Endothelial cell of umbilical vein (primary cell): ENCODE data around the gene FADS2. TPM values are rescaled to one million over a fixed set of nuclear protein-coding genes. Genes with fewer than 3 reads are reported as not detected.

Experiments used
- BruUV-seq: library from RNA; stranded (reverse); fragments of 400-500 nt; replicated peaks from 2 replicates; lab custom pipeline; 2021; lab: Mats Ljungman, UMichigan
- CTCF ChIA-PET: fragments of 300-600, 350-600 bp; sonication (Branson Sonifier 250); formaldehyde crosslinking; loops from one replicate; lab custom pipeline; 2021; ENCODE audit warnings: antibody characterized with exemption, inconsistent platforms; lab: Charles Lee
- POLR2A ChIA-PET: fragments of 300-600, 350-600 bp; sonication (Branson Sonifier 250); formaldehyde crosslinking; loops from one replicate; lab custom pipeline; 2021; ENCODE audit warnings: antibody characterized with exemption, inconsistent platforms; lab: Charles Lee
- DNase-seq: peaks from one replicate; pipeline ENCODE4 v3.0.0-alpha.2; 2011; ENCODE audit warnings: low read depth, low spot score
- FAIRE-seq: peaks from 2 replicates; lab custom pipeline; 2011; peaks lifted over from hg19 to GRCh38; lab: Jason Lieb, UNC
- H2AFZ ChIP-seq: 2 replicates; pipeline ENCODE4 v1.6.0; 2012; ENCODE audit warnings: low read depth, low read length, control low read depth, inconsistent platforms
- H3K27ac ChIP-seq: 2 replicates; pipeline ENCODE4 v1.5.1; 2011; ENCODE audit warnings: low read depth, mild to moderate bottlenecking, control low read depth, low read length, moderate library complexity; ENCODE audit not compliant: insufficient read depth
- H3K27me3 ChIP-seq, 2 experiments: 2 replicates each; pipeline versions ENCODE4 v1.6.0 to v1.6.1; 2011; ENCODE audit warnings: low read length in 2 of 2, mixed read lengths in 1 of 2; ENCODE audit not compliant: control insufficient read depth in 2 of 2, insufficient read depth in 2 of 2
- H3K36me3 ChIP-seq, 2 experiments: 2 replicates in 1 of 2; 3 replicates in 1 of 2; pipeline ENCODE4 v1.5.1; 2011; ENCODE audit warnings: low read length in 2 of 2, mild to moderate bottlenecking in 1 of 2, moderate library complexity in 1 of 2; ENCODE audit not compliant: control insufficient read depth in 2 of 2, insufficient read depth in 2 of 2; ENCODE audit errors: extremely low read depth in 1 of 2
- H3K4me1 ChIP-seq: 3 replicates; pipeline ENCODE4 v1.5.1; 2011; ENCODE audit warnings: mild to moderate bottlenecking, low read length; ENCODE audit not compliant: control insufficient read depth, insufficient read depth; ENCODE audit errors: extremely low read depth
- H3K4me2 ChIP-seq: 2 replicates; pipeline ENCODE4 v1.6.1; 2011; ENCODE audit warnings: low read length, control low read depth, mixed read lengths; ENCODE audit not compliant: insufficient read depth
- H3K4me3 ChIP-seq, 3 experiments: fragments of 200-600 bp in 1 of 3; sonication (generic), shearing (Covaris generic) in 1 of 3; replicated peaks in 1 of 3; 2 replicates each; pipeline ENCODE4 v1.5.1; 2011 to 2016; ENCODE audit warnings: control low read depth in 3 of 3, low read length in 3 of 3, mild to moderate bottlenecking in 2 of 3, inconsistent platforms in 1 of 3, low read depth in 1 of 3, moderate library complexity in 1 of 3; ENCODE audit not compliant: insufficient read depth in 1 of 3
- H3K79me2 ChIP-seq: 2 replicates; pipeline ENCODE4 v1.6.0; 2012; ENCODE audit warnings: low read length, inconsistent platforms; ENCODE audit not compliant: control insufficient read depth, insufficient read depth
- H3K9ac ChIP-seq: replicated peaks from 2 replicates; pipeline ENCODE3; 2011; ENCODE audit warnings: low read length, control low read depth; ENCODE audit not compliant: insufficient read depth; ENCODE audit errors: extremely low read depth
- H3K9me1 ChIP-seq: replicated peaks from 3 replicates; pipeline ENCODE4 v1.6.0; 2011; ENCODE audit warnings: mild to moderate bottlenecking, low read length; ENCODE audit not compliant: control insufficient read depth, insufficient read depth; ENCODE audit errors: extremely low read depth
- H3K9me3 ChIP-seq: replicated peaks from 2 replicates; pipeline ENCODE4 v1.5.1; 2012; ENCODE audit warnings: low read length, inconsistent platforms; ENCODE audit not compliant: control insufficient read depth, insufficient read depth
- H4K20me1 ChIP-seq: replicated peaks from 2 replicates; pipeline ENCODE3; 2011; ENCODE audit warnings: mild to moderate bottlenecking, low read length; ENCODE audit not compliant: control insufficient read depth, insufficient read depth; ENCODE audit errors: extremely low read depth
- JUN ChIP-seq: IDR thresholded peaks from 2 replicates; pipeline ENCODE4 v1.6.1; 2011; ENCODE audit warnings: borderline replicate concordance, low read depth; ENCODE audit not compliant: insufficient read length, insufficient read depth
- MYC ChIP-seq: IDR thresholded peaks from one replicate; pipeline ENCODE4 v1.6.1; 2011; ENCODE audit warnings: mild to moderate bottlenecking, low read depth, low read length
- POLR2A ChIP-seq: IDR thresholded peaks from 2 replicates; pipeline ENCODE4 v1.6.1; 2012; ENCODE audit warnings: low read depth, mild to moderate bottlenecking, control low read depth, low read length
- dilution Hi-C: fragments of 300-500 bp; cut with MboI; formaldehyde crosslinking; loops from one replicate; pipeline ENCODE4 v1.15.0; 2019; ENCODE audit warnings: low sequenced_read_pairs; ENCODE audit not compliant: extremely low pct_ligation_motif_present
- intact Hi-C: fragments of 100-400 bp; cut with micrococcal nuclease; formaldehyde crosslinking; loops from one replicate; pipeline ENCODE4 v1.10.0; 2022
- polyA plus RNA-seq, 4 experiments: library from polyadenylated mRNA; depleted of rRNA in 3 of 4; stranded (reverse) in 3 of 4; unstranded in 1 of 4; fragments of >200 nt; gene quantifications; 2 replicates each; pipeline versions ENCODE4 v1.2.1 to v1.2.3, GENCODE V29; 2011 to 2012; ENCODE audit warnings: missing spikeins in 1 of 4
- total RNA-seq: library from RNA; stranded (reverse); gene quantifications from 2 replicates; pipeline ENCODE4 v1.2.3, GENCODE V29; 2021
- TF ChIP-seq, protein P1 (sequence below), 2 donors: IDR thresholded peaks; 1 replicate in 1 of 2; 2 replicates in 1 of 2; pipeline ENCODE4 v1.5.1; 2011; ENCODE audit warnings: low read length in 2 of 2, mild to moderate bottlenecking in 2 of 2, moderate library complexity in 2 of 2, control low read depth in 1 of 2, inconsistent platforms in 1 of 2, low read depth in 1 of 2; ENCODE audit not compliant: insufficient read depth in 1 of 2; ENCODE audit errors: extremely low read depth in 1 of 2
- TF ChIP-seq, protein P2 (sequence below): IDR thresholded peaks from 2 replicates; pipeline ENCODE4 v1.6.1; 2011; ENCODE audit not compliant: insufficient read depth, insufficient read length

FADS2 gene
- total and polyA plus RNA-seq, 2 donors (not counting 3 experiments of a cell fraction or from before 2014, with no cell fraction given), result 668 to 898 TPM

GRCh38 chr11:61866231-61866957 lies 38.3 kb downstream of the FADS2 start:
- Histone ChIP-seq H3K36me3 (peaks cover 12 to 23% of the 10 kb centered on the region in 2 experiments), H3K79me2 (no peaks in the 10 kb centered on the region), H3K9ac (no peak overlapping the region), H3K27me3 (no peaks in the 10 kb centered on the region), H3K9me1 (no peaks in the 10 kb centered on the region), H3K4me1 (peaks cover 2% of the 10 kb centered on the region), H3K27ac (no peak overlapping the region), H2AFZ (no peak overlapping the region), H3K4me2 (no peak overlapping the region), H3K9me3 (no peaks in the 10 kb centered on the region), H3K4me3 (no peak overlapping the region), H4K20me1 (no peaks in the 10 kb centered on the region)
- CTCF ChIA-PET, result interaction anchor here (0.9 to 1.8 kb wide), 2 partner anchors 33 to 242 kb away, joined by 3 to 11 read pairs; no protein-coding TSS in a partner anchor
- dilution Hi-C loops (no loop called here), intact Hi-C loops (no loop called here)
- FAIRE-seq (no peak), DNase-seq (no peak)
- TSS peak; percentile 55 for BruUV-seq
- TF ChIP-seq, protein P1, sequence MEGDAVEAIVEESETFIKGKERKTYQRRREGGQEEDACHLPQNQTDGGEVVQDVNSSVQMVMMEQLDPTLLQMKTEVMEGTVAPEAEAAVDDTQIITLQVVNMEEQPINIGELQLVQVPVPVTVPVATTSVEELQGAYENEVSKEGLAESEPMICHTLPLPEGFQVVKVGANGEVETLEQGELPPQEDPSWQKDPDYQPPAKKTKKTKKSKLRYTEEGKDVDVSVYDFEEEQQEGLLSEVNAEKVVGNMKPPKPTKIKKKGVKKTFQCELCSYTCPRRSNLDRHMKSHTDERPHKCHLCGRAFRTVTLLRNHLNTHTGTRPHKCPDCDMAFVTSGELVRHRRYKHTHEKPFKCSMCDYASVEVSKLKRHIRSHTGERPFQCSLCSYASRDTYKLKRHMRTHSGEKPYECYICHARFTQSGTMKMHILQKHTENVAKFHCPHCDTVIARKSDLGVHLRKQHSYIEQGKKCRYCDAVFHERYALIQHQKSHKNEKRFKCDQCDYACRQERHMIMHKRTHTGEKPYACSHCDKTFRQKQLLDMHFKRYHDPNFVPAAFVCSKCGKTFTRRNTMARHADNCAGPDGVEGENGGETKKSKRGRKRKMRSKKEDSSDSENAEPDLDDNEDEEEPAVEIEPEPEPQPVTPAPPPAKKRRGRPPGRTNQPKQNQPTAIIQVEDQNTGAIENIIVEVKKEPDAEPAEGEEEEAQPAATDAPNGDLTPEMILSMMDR (IDR thresholded peaks at IDR 0.05; ENCODE audit: extremely low read depth in 1 of 2, insufficient read depth in 1 of 2, low read depth in 1 of 2, low read length in 2 of 2), result no peak
- TF ChIP-seq, protein P2, sequence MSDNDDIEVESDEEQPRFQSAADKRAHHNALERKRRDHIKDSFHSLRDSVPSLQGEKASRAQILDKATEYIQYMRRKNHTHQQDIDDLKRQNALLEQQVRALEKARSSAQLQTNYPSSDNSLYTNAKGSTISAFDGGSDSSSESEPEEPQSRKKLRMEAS, result no peak
- no peak for TF ChIP-seq POLR2A
- no peak for TF ChIP-seq JUN
- no peak for TF ChIP-seq MYC
- POLR2A ChIA-PET, result no interaction called here
